ENCODE measurements around the gene PRM3. TPM values are rescaled to one million over a fixed set of nuclear protein-coding genes. Genes with fewer than 3 reads are reported as not detected.

The PRM3 gene
- total RNA-seq, 1 donor, result not detected

DNA sequence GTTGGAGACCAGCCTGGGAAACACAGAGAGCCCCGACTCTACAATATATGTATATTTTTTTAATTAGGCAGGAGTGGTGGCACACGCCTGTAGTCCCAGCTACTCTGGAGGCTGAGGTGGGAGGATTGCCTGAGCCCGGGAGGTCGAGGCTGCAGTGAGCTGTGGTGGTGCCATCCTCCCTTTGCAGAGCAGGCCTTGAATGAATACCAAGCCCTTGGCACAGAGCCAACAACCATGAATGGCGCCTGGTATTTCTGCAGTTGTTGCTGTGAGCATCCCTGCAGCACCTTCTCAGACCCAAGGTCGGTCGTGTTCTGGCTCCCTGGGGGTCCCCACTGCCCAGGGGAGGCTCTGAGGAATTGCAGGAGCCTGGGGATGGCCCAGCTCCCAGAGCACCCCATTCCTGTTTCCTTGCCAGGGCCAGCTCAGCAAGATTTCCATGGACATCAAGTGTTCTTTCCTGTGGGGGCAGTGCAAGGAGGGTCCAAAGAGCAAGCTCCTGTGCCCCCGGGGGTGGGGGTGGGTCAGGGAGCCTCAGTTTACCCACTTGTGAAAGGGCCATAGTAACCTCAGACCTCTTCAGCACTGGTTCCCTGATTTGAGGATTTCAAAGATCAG is 46.2 kb upstream of the PRM3 start:
- no peak overlapping the region for H3K27ac ChIP-seq (ENCODE audit: low read depth, low read length)
- no peaks in the 10 kb centered on the region for H3K36me3 ChIP-seq (ENCODE audit: insufficient read depth, low read length)
- H3K4me1 ChIP-seq (ENCODE audit: insufficient read depth, low read length), result no peaks in the 10 kb centered on the region
- H3K9me3 ChIP-seq (ENCODE audit: low read depth, low read length), result no peaks in the 10 kb centered on the region
- no peak overlapping the region for H2AFZ ChIP-seq (ENCODE audit: low read length)
- no peak overlapping the region for H3K4me2 ChIP-seq (ENCODE audit: insufficient read depth, low read length)
- H3K27me3 ChIP-seq (ENCODE audit: insufficient read depth, low read length), result no peaks in the 10 kb centered on the region
- TF ChIP-seq, protein P1, sequence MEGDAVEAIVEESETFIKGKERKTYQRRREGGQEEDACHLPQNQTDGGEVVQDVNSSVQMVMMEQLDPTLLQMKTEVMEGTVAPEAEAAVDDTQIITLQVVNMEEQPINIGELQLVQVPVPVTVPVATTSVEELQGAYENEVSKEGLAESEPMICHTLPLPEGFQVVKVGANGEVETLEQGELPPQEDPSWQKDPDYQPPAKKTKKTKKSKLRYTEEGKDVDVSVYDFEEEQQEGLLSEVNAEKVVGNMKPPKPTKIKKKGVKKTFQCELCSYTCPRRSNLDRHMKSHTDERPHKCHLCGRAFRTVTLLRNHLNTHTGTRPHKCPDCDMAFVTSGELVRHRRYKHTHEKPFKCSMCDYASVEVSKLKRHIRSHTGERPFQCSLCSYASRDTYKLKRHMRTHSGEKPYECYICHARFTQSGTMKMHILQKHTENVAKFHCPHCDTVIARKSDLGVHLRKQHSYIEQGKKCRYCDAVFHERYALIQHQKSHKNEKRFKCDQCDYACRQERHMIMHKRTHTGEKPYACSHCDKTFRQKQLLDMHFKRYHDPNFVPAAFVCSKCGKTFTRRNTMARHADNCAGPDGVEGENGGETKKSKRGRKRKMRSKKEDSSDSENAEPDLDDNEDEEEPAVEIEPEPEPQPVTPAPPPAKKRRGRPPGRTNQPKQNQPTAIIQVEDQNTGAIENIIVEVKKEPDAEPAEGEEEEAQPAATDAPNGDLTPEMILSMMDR (IDR thresholded peaks at IDR 0.05; ENCODE audit: extremely low read depth, low read depth, low read length), result no peak
- DNase-seq (ENCODE audit: insufficient read length, low spot score, missing footprints), result peak; percentile 27
- H3K79me2 ChIP-seq (ENCODE audit: insufficient read depth, low read length), result no peaks in the 10 kb centered on the region
- H4K20me1 ChIP-seq (ENCODE audit: insufficient read depth, low read length), result no peaks in the 10 kb centered on the region
- H3K4me3 ChIP-seq (ENCODE audit: insufficient read depth, low read length), result no peak overlapping the region

DNA sequence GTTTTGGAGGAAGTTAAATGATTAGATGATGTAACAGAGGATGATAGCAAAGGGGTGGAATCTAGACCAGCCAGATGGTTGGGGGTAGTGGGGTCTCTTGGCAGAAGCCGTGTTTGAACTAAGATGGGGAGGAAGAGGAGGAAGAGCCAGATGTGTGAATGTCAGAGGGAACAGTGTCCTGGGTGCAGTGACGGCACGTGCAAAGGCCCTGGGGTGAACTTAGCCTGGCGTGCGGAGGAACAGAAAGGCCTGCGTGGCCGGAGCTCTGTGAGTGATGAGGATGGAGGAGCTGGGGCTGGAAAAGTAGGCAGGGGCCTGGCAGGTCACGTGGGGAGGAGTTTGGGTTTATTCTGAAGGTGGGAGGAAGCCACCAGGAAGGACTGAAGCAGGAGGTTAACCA is 45.4 kb upstream of the PRM3 start:
- Histone ChIP-seq H3K4me2 (ENCODE audit: insufficient read depth, low read length) (no peak overlapping the region), H4K20me1 (ENCODE audit: insufficient read depth, low read length) (no peaks in the 10 kb centered on the region), H3K4me3 (ENCODE audit: insufficient read depth, low read length) (no peak overlapping the region), H3K27ac (ENCODE audit: low read depth, low read length) (no peak overlapping the region), H3K4me1 (ENCODE audit: insufficient read depth, low read length) (no peaks in the 10 kb centered on the region), H3K9me3 (ENCODE audit: low read depth, low read length) (no peaks in the 10 kb centered on the region), H2AFZ (ENCODE audit: low read length) (no peak overlapping the region), H3K79me2 (ENCODE audit: insufficient read depth, low read length) (no peaks in the 10 kb centered on the region), H3K36me3 (ENCODE audit: insufficient read depth, low read length) (no peaks in the 10 kb centered on the region), H3K27me3 (ENCODE audit: insufficient read depth, low read length) (no peaks in the 10 kb centered on the region)
- TF ChIP-seq, protein P1 (IDR thresholded peaks at IDR 0.05; ENCODE audit: extremely low read depth, low read depth, low read length), result no peak
- DNase-seq (ENCODE audit: insufficient read length, low spot score, missing footprints), result peak; percentile 8

DNA sequence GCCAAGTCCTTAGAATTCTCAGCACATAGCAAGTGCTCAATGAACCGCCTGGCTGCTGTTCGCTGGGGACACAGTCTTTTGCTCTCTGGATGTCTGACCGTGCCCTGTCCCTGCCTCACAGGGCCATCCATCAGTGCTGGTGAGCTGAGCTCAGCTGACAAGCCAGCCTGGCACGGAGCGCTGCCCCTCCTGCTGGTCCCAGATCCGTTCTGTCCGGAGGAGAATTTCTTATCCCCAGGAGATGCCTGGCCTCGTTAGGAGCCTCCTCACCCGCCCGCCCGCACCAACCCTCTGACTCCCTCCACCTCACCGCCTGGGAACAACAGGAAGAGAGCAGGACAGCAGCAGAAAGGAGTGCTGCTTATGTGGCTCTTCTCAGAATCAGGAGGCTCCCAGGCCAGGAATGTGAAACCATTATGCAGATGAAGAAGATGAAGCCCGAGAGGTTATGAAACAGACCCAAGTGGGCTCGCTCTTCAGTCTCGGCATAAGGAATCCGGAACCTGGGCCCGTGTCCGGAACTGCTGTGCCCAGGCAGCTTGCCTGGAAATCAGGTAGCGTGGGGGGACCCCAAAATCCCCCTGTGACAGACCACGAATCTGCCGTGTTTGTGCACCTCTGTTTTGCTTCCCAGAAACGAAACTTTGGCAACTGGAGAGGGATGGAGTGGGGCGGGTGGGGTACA is 43.0 kb upstream of the PRM3 start:
- Histone ChIP-seq H2AFZ (ENCODE audit: low read length) (no peak overlapping the region), H3K79me2 (ENCODE audit: insufficient read depth, low read length) (no peaks in the 10 kb centered on the region), H3K9me3 (ENCODE audit: low read depth, low read length) (no peaks in the 10 kb centered on the region), H3K4me3 (ENCODE audit: insufficient read depth, low read length) (no peak overlapping the region), H3K36me3 (ENCODE audit: insufficient read depth, low read length) (no peaks in the 10 kb centered on the region), H3K4me1 (ENCODE audit: insufficient read depth, low read length) (peaks cover 12% of the 10 kb centered on the region), H3K27me3 (ENCODE audit: insufficient read depth, low read length) (no peaks in the 10 kb centered on the region), H3K27ac (ENCODE audit: low read depth, low read length) (no peak overlapping the region), H3K4me2 (ENCODE audit: insufficient read depth, low read length) (no peak overlapping the region), H4K20me1 (ENCODE audit: insufficient read depth, low read length) (no peaks in the 10 kb centered on the region)
- TF ChIP-seq, protein P1 (IDR thresholded peaks at IDR 0.05; ENCODE audit: extremely low read depth, low read depth, low read length), result no peak
- peak; percentile 53 for DNase-seq (ENCODE audit: insufficient read length, low spot score, missing footprints)

- H3K4me3 ChIP-seq (ENCODE audit: insufficient read depth, low read length), result no peak overlapping the region
- no peaks in the 10 kb centered on the region for H3K79me2 ChIP-seq (ENCODE audit: insufficient read depth, low read length)
- H3K36me3 ChIP-seq (ENCODE audit: insufficient read depth, low read length), result no peaks in the 10 kb centered on the region
- no peak overlapping the region for H3K4me2 ChIP-seq (ENCODE audit: insufficient read depth, low read length)
- H3K27ac ChIP-seq (ENCODE audit: low read depth, low read length), result no peak overlapping the region
- H4K20me1 ChIP-seq (ENCODE audit: insufficient read depth, low read length), result no peaks in the 10 kb centered on the region
- no peaks in the 10 kb centered on the region for H3K27me3 ChIP-seq (ENCODE audit: insufficient read depth, low read length)
- TF ChIP-seq, protein P1 (IDR thresholded peaks at IDR 0.05; ENCODE audit: extremely low read depth, low read depth, low read length), result no peak
- peaks cover 12% of the 10 kb centered on the region for H3K4me1 ChIP-seq (ENCODE audit: insufficient read depth, low read length)
- no peaks in the 10 kb centered on the region for H3K9me3 ChIP-seq (ENCODE audit: low read depth, low read length)
- H2AFZ ChIP-seq (ENCODE audit: low read length), result no peak overlapping the region
- peak; percentile 49 for DNase-seq (ENCODE audit: insufficient read length, low spot score, missing footprints)
These were observed 42.1 kb upstream of the PRM3 start for GRCh38 chr16:11315510-11315909.
